Nephron (organoid): ENCODE results near the gene KCNQ5.

Experiments
- H3K27ac Mint-ChIP-seq, 3 experiments: 2 replicates each; pipeline ENCODE4 v1.8.0; 2020; ENCODE audit warnings: mixed read lengths in 3 of 3, mild to moderate bottlenecking in 2 of 3, moderate library complexity in 1 of 3
- H3K27me3 Mint-ChIP-seq: 2 replicates; pipeline ENCODE4 v1.8.0; 2021; ENCODE audit warnings: low read depth, mild to moderate bottlenecking, moderate library complexity, mixed read lengths
- H3K36me3 Mint-ChIP-seq: 2 replicates; pipeline ENCODE4 v1.8.0; 2020; ENCODE audit warnings: low read depth, mixed read lengths
- H3K4me1 Mint-ChIP-seq: 2 replicates; pipeline ENCODE4 v1.8.0; 2020; ENCODE audit warnings: mixed read lengths
- H3K4me3 Mint-ChIP-seq, 3 experiments: 2 replicates each; pipeline ENCODE4 v1.8.0; 2020; ENCODE audit warnings: mild to moderate bottlenecking in 3 of 3, mixed read lengths in 3 of 3, moderate library complexity in 2 of 3
- H3K9me3 Mint-ChIP-seq: 2 replicates; pipeline ENCODE4 v1.8.0; 2020; ENCODE audit warnings: mixed read lengths
- CTCF ChIP-seq, 3 experiments: fragments of 200-600 bp; sonication (generic); IDR thresholded peaks; one replicate each; pipeline ENCODE4 v1.5.0; 2021; ENCODE audit warnings: antibody characterized with exemption in 3 of 3; ENCODE audit not compliant: unreplicated experiment in 3 of 3

KCNQ5 gene

GRCh38 chr6:72913797-72914196 is 291.9 kb downstream of the KCNQ5 start:
- Mint-ChIP-seq H3K27ac (no peak overlapping the region), H3K27me3 (no peaks in the 10 kb centered on the region), H3K4me1 (no peaks in the 10 kb centered on the region), H3K4me3 (no peak overlapping the region), H3K36me3 (no peaks in the 10 kb centered on the region), H3K9me3 (no peaks in the 10 kb centered on the region)
- no peak for TF ChIP-seq CTCF (IDR thresholded peaks at IDR 0.05; ENCODE audit: unreplicated experiment in 3 of 3)

- no peak overlapping the region for H3K4me3 Mint-ChIP-seq
- H3K36me3 Mint-ChIP-seq, result no peaks in the 10 kb centered on the region
- TF ChIP-seq CTCF (IDR thresholded peaks at IDR 0.05; ENCODE audit: unreplicated experiment in 3 of 3), result no peak
- no peaks in the 10 kb centered on the region for H3K9me3 Mint-ChIP-seq
- no peaks in the 10 kb centered on the region for H3K4me1 Mint-ChIP-seq
- H3K27me3 Mint-ChIP-seq, result no peaks in the 10 kb centered on the region
- H3K27ac Mint-ChIP-seq, result no peak overlapping the region
Observed at GRCh38 chr6:72916298-72916697, 294.4 kb downstream of the KCNQ5 start.

- Mint-ChIP-seq H3K4me1 (no peaks in the 10 kb centered on the region), H3K27ac (no peak overlapping the region), H3K9me3 (no peaks in the 10 kb centered on the region), H3K4me3 (no peak overlapping the region), H3K36me3 (no peaks in the 10 kb centered on the region), H3K27me3 (no peaks in the 10 kb centered on the region)
- TF ChIP-seq CTCF (IDR thresholded peaks at IDR 0.05; ENCODE audit: unreplicated experiment in 3 of 3), result no peak
Observed at GRCh38 chr6:72916906-72917305, 295.0 kb downstream of the KCNQ5 start.

- peaks cover 3% of the 10 kb centered on the region for H3K9me3 Mint-ChIP-seq
- H3K27ac Mint-ChIP-seq, result no peak overlapping the region
- peaks cover 13% of the 10 kb centered on the region for H3K4me1 Mint-ChIP-seq
- H3K36me3 Mint-ChIP-seq, result no peaks in the 10 kb centered on the region
- H3K4me3 Mint-ChIP-seq, result no peak overlapping the region
- H3K27me3 Mint-ChIP-seq, result no peaks in the 10 kb centered on the region
- no peak for TF ChIP-seq CTCF (IDR thresholded peaks at IDR 0.05; ENCODE audit: unreplicated experiment in 3 of 3)
Observed at GRCh38 chr6:72922401-72922800, 300.5 kb downstream of the KCNQ5 start.

- Mint-ChIP-seq H3K4me3 (no peak overlapping the region), H3K27ac (no peak overlapping the region), H3K9me3 (peaks cover 3% of the 10 kb centered on the region), H3K36me3 (no peaks in the 10 kb centered on the region), H3K27me3 (no peaks in the 10 kb centered on the region), H3K4me1 (peaks cover 13% of the 10 kb centered on the region)
- no peak for TF ChIP-seq CTCF (IDR thresholded peaks at IDR 0.05; ENCODE audit: unreplicated experiment in 3 of 3)
Observed at GRCh38 chr6:72925136-72925535, 303.3 kb downstream of the KCNQ5 start.

DNA sequence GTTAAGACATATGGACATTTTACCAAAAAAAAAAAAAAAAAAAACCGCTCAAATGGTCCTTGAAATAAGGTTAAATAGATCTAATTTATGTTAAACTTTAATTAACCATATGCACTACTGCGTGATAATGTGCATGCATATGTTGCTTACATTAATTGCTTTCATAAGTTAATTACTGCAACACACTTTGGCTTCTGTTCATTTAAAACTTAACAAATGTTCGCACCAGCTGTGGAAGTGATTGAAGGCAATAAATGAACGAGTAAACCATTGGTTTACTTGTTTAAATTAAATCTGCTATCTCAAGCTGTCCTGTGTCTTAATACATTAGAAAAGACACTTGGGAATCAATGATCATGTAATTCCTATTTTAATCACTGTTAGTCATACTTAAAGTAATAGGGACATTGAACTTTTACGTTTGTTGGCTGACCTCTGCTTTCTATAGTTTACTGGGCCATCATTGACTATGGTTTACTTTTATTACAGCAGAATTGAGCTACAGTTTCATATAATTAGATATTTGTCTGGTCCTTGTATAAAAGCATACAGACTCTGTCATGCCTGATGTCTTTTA is 308.8 kb downstream of the KCNQ5 start:
- Mint-ChIP-seq H3K27ac (no peak overlapping the region), H3K4me1 (peaks cover 8% of the 10 kb centered on the region), H3K36me3 (no peaks in the 10 kb centered on the region), H3K27me3 (no peaks in the 10 kb centered on the region), H3K9me3 (no peaks in the 10 kb centered on the region), H3K4me3 (no peak overlapping the region)
- no peak for TF ChIP-seq CTCF (IDR thresholded peaks at IDR 0.05; ENCODE audit: unreplicated experiment in 3 of 3)
